CD4-positive, alpha-beta T cell treated with Interleukin-10 for 1 hour (primary cell): Measurements from ENCODE around the gene PTK7.
"Not testable (repeated sequence)": the region's sequence is repeated elsewhere in the genome, so short reads cannot be mapped to it uniquely, and the experiment has no call there.

Experiments
- DNase-seq: peaks from one replicate; pipeline ENCODE4 v3.0.0-alpha.2; 2020

PTK7 gene

GRCh38 chr6:43120944-43121913 lies 45.1 kb downstream of the PTK7 start:
- no peak for DNase-seq

GRCh38 chr6:43122146-43122545 lies 46.0 kb downstream of the PTK7 start:
- DNase-seq = no peak

GRCh38 chr6:43123461-43124314 lies 47.6 kb downstream of the PTK7 start:
- DNase-seq = no peak

- DNase-seq = no peak
Observed at GRCh38 chr6:43124481-43124880, 48.4 kb downstream of the PTK7 start.

GRCh38 chr6:43125119-43125518 lies 49.0 kb downstream of the PTK7 start:
- DNase-seq = no peak

- DNase-seq = no peak
Observed at GRCh38 chr6:43125555-43125954, 49.4 kb downstream of the PTK7 start.

GRCh38 chr6:43127180-43127579 lies 51.1 kb downstream of the PTK7 start:
- DNase-seq = no peak

- no peak for DNase-seq
Observed at GRCh38 chr6:43127877-43128276, 51.8 kb downstream of the PTK7 start.

GRCh38 chr6:43128926-43129325 lies 52.8 kb downstream of the PTK7 start:
- no peak for DNase-seq

GRCh38 chr6:43129434-43130194 lies 53.5 kb downstream of the PTK7 start:
- DNase-seq = peak; percentile 32

GRCh38 chr6:43130429-43130828 lies 54.3 kb downstream of the PTK7 start:
- no peak for DNase-seq

GRCh38 chr6:43131379-43131778 lies 55.3 kb downstream of the PTK7 start:
- not testable (repeated sequence) for DNase-seq

GRCh38 chr6:43138267-43138666 lies 62.2 kb downstream of the PTK7 start:
- no peak for DNase-seq

- DNase-seq = not testable (repeated sequence)
Observed at GRCh38 chr6:43139973-43140372, 63.9 kb downstream of the PTK7 start.

- no peak for DNase-seq
Observed at GRCh38 chr6:43141644-43142043, 65.5 kb downstream of the PTK7 start.

GRCh38 chr6:43142101-43142500 lies 66.0 kb downstream of the PTK7 start:
- peak; percentile 47 for DNase-seq

GRCh38 chr6:43143235-43144128 lies 67.4 kb downstream of the PTK7 start:
- DNase-seq = peak; percentile 80

- DNase-seq = no peak
Observed at GRCh38 chr6:43144879-43145278, 68.8 kb downstream of the PTK7 start.

GRCh38 chr6:43146261-43146660 lies 70.1 kb downstream of the PTK7 start:
- no peak for DNase-seq

- no peak for DNase-seq
Observed at GRCh38 chr6:43146709-43147688, 70.9 kb downstream of the PTK7 start.
